Endodermal cell (in vitro differentiated cells): ENCODE results near the gene CYP26B1. TPM values are rescaled to one million over a fixed set of nuclear protein-coding genes. Genes with fewer than 3 reads are reported as not detected.

Source experiments
- DNase-seq: peaks from one replicate; pipeline ENCODE4 v3.0.0-alpha.2; 2017
- H3K27ac ChIP-seq: 2 replicates; pipeline ENCODE4 v1.5.1; 2013; ENCODE audit warnings: mild to moderate bottlenecking, low read depth, low read length, moderate library complexity
- H3K27me3 ChIP-seq: 2 replicates; pipeline ENCODE4 v1.6.1; 2013; ENCODE audit warnings: mild to moderate bottlenecking, low read length, moderate library complexity; ENCODE audit not compliant: insufficient read depth, control insufficient read depth, poor library complexity, severe bottlenecking
- H3K36me3 ChIP-seq: 2 replicates; pipeline ENCODE4 v1.7.0; 2013; ENCODE audit warnings: mild to moderate bottlenecking, low read length, moderate library complexity; ENCODE audit not compliant: control insufficient read depth, insufficient read depth
- H3K4me1 ChIP-seq: one replicate; pipeline ENCODE4 v1.7.0; 2013; ENCODE audit warnings: low read length; ENCODE audit not compliant: control insufficient read depth, insufficient read depth
- H3K4me3 ChIP-seq: 2 replicates; pipeline ENCODE4 v1.5.1; 2013; ENCODE audit warnings: mild to moderate bottlenecking, low read length, moderate library complexity
- H3K9ac ChIP-seq: 2 replicates; pipeline ENCODE4 v1.6.1; 2013; ENCODE audit warnings: mild to moderate bottlenecking, low read length, moderate library complexity; ENCODE audit not compliant: poor library complexity, severe bottlenecking; ENCODE audit errors: extremely low read depth
- H3K9me3 ChIP-seq: 2 replicates; pipeline ENCODE4 v1.6.1; 2013; ENCODE audit warnings: mild to moderate bottlenecking, low read length, moderate library complexity; ENCODE audit not compliant: control insufficient read depth
- H3K27ac Mint-ChIP-seq: 2 replicates; pipeline ENCODE4 v1.8.0; 2020; ENCODE audit warnings: mixed read lengths
- H3K27me3 Mint-ChIP-seq: 2 replicates; pipeline ENCODE4 v1.8.0; 2021; ENCODE audit warnings: mild to moderate bottlenecking, mixed read lengths; ENCODE audit not compliant: insufficient read depth
- H3K36me3 Mint-ChIP-seq: 2 replicates; pipeline ENCODE4 v1.8.0; 2020; ENCODE audit warnings: low read depth, mixed read lengths
- H3K4me1 Mint-ChIP-seq: 2 replicates; pipeline ENCODE4 v1.8.0; 2020; ENCODE audit warnings: mixed read lengths
- H3K4me3 Mint-ChIP-seq: 2 replicates; pipeline ENCODE4 v1.8.0; 2020; ENCODE audit warnings: mild to moderate bottlenecking, moderate library complexity, mixed read lengths
- H3K9me3 Mint-ChIP-seq: 2 replicates; pipeline ENCODE4 v1.8.0; 2020; ENCODE audit warnings: mild to moderate bottlenecking, mixed read lengths
- WGBS, 2 experiments: methylation state at CpG; one replicate each; pipeline versions ENCODE4 v1.1.5 to v1.1.7; 2013; ENCODE audit warnings: missing lambda C conversion rate in 2 of 2, mixed read lengths in 1 of 2; ENCODE audit not compliant: insufficient coverage in 1 of 2, insufficient read length in 1 of 2; 5-methylcytosine and 5-hydroxymethylcytosine counted together
- total RNA-seq, 2 donors: library from RNA; stranded (reverse); fragmentation: NEBNext Ultra II Directional in 1 of 2; extraction: Animal tissue kit (Norgen Biotek cat#: 25700) in 1 of 2; gene quantifications; 2 replicates in 1 of 2; 3 replicates in 1 of 2; pipeline ENCODE4 v1.2.1, GENCODE V29; 2021
- TF ChIP-seq, protein P1 (sequence below): fragments of 200-600 bp; sonication (generic); conservative IDR thresholded peaks from 2 replicates; pipeline ENCODE4 v1.5.0; 2021; ENCODE audit warnings: antibody characterized with exemption, mild to moderate bottlenecking

The CYP26B1 gene
- total RNA-seq, 2 donors from 2014 or later, result 0.09 to 0.91 TPM

DNA sequence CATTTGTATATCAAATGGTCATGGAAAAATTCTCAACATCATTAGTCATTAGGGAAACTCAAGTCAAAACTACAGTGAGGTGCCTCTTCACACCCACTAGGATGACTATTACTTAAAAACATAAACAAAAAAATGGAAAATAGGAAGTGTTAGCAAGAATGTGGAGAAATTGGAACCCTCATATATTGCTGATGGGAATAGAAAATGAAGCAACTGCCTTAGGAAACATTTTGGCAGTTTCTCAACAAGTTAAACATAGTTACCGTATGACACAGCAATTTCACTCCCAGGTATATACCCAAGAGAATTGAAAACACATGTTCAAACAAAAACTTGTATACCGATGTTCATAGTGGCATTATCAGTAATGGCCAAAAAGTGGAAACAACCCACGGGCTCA lies 18.1 kb upstream of the CYP26B1 start:
- WGBS, 2 experiments, result 90 to 98% methylated on average over 2 to 3 of the region's 3 CpGs
- H3K9me3 Mint-ChIP-seq, result no peaks in the 10 kb centered on the region
- Histone ChIP-seq H3K27me3 (no peaks in the 10 kb centered on the region), H3K4me1 (no peaks in the 10 kb centered on the region), H3K9me3 (no peaks in the 10 kb centered on the region), H3K27ac (no peak overlapping the region), H3K4me3 (no peak overlapping the region), H3K9ac (no peak overlapping the region), H3K36me3 (no peaks in the 10 kb centered on the region)
- no peak overlapping the region for H3K27ac Mint-ChIP-seq
- no peak for DNase-seq
- H3K27me3 Mint-ChIP-seq, result peaks cover 2% of the 10 kb centered on the region
- TF ChIP-seq, protein P1, sequence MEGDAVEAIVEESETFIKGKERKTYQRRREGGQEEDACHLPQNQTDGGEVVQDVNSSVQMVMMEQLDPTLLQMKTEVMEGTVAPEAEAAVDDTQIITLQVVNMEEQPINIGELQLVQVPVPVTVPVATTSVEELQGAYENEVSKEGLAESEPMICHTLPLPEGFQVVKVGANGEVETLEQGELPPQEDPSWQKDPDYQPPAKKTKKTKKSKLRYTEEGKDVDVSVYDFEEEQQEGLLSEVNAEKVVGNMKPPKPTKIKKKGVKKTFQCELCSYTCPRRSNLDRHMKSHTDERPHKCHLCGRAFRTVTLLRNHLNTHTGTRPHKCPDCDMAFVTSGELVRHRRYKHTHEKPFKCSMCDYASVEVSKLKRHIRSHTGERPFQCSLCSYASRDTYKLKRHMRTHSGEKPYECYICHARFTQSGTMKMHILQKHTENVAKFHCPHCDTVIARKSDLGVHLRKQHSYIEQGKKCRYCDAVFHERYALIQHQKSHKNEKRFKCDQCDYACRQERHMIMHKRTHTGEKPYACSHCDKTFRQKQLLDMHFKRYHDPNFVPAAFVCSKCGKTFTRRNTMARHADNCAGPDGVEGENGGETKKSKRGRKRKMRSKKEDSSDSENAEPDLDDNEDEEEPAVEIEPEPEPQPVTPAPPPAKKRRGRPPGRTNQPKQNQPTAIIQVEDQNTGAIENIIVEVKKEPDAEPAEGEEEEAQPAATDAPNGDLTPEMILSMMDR, result no peak
- no peak overlapping the region for H3K4me3 Mint-ChIP-seq
- no peaks in the 10 kb centered on the region for H3K36me3 Mint-ChIP-seq
- H3K4me1 Mint-ChIP-seq, result no peaks in the 10 kb centered on the region

DNA sequence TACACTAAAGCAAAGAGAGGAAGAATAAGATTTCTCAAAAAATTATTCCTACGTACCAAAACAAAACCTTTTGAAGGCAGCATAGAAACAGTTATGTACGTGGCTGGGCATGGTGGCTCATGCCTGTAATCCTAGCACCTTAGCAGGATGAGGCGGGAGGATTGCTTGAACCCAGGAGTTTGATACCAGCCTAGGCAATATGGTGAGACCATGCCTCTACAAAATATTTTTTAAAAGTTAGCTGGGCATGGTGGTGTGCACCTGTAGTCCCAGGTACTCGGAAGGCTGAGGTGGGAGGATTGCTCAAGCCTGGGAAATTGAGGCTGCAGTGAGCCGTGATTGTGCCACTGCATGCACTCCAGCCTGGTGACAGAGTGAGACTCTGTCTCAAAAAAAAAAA lies 14.9 kb upstream of the CYP26B1 start:
- 94 to 96% methylated on average over 4 to 5 of the region's 5 CpGs for WGBS, 2 experiments
- no peaks in the 10 kb centered on the region for H3K4me1 Mint-ChIP-seq
- no peaks in the 10 kb centered on the region for H3K9me3 ChIP-seq
- H3K27ac Mint-ChIP-seq, result no peak overlapping the region
- TF ChIP-seq, protein P1, result no peak
- no peaks in the 10 kb centered on the region for H3K36me3 ChIP-seq
- no peak overlapping the region for H3K4me3 Mint-ChIP-seq
- no peaks in the 10 kb centered on the region for H3K36me3 Mint-ChIP-seq
- no peak overlapping the region for H3K4me3 ChIP-seq
- no peaks in the 10 kb centered on the region for H3K9me3 Mint-ChIP-seq
- no peaks in the 10 kb centered on the region for H3K27me3 Mint-ChIP-seq
- H3K27ac ChIP-seq, result no peak overlapping the region
- H3K4me1 ChIP-seq, result no peaks in the 10 kb centered on the region
- no peaks in the 10 kb centered on the region for H3K27me3 ChIP-seq
- DNase-seq, result peak; percentile 17
- no peak overlapping the region for H3K9ac ChIP-seq

DNA sequence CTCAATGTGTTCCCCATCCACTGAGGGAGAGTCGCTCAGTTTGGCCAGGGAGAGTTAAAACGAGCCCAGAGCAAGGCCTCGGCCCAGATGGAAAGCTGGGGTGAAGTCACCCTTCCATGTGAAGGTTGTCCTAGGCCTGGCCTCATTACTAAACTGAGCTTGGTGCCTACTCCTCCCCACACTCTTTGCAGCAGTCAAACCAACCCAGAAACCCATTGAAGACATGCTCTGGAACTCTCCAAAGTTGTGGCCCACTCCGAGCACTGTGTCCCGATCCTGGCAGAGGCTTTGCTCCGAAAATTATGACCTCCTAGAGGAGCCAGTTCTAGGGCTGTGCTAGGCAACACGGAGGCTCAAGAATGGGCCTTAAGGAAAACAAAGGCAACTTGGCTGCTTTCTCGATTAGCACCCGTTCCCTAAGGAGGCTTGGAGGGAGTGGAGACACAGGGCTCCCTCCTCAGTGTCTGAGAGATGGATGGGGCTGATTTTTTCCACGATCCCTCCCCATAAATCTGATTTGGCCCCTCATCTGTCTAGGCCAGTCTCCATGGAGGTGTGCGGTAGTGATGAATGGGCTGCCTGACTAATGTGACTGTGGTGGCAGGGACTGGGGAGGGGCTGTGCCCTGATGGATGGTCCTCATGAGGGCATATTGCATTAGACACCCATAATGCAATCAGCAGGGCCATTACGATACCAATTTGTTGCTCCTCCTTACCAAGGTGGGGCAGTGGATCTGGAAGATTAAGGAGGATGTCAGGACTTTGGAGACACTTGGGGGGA lies 11.7 kb upstream of the CYP26B1 start:
- Mint-ChIP-seq H3K4me1 (no peaks in the 10 kb centered on the region), H3K27me3 (peaks cover 13% of the 10 kb centered on the region), H3K36me3 (no peaks in the 10 kb centered on the region), H3K9me3 (no peaks in the 10 kb centered on the region), H3K4me3 (no peak overlapping the region), H3K27ac (no peak overlapping the region)
- peaks cover 6% of the 10 kb centered on the region for H3K27me3 ChIP-seq
- H3K36me3 ChIP-seq, result no peaks in the 10 kb centered on the region
- H3K27ac ChIP-seq, result no peak overlapping the region
- H3K9ac ChIP-seq, result no peak overlapping the region
- no peaks in the 10 kb centered on the region for H3K9me3 ChIP-seq
- H3K4me3 ChIP-seq, result no peak overlapping the region
- no peaks in the 10 kb centered on the region for H3K4me1 ChIP-seq
- WGBS, 2 experiments, result 91 to 97% methylated on average over 6 to 12 of the region's 12 CpGs
- peak; percentile 22 for DNase-seq
- TF ChIP-seq, protein P1, result no peak
